ENCODE measurements around the gene ARHGAP4.

- TF ChIP-seq POLR2AphosphoS5 (IDR thresholded peaks at IDR 0.05) = no peak
- TF ChIP-seq CTCF (IDR thresholded peaks at IDR 0.05) = no peak
These were observed 33.6 kb upstream of the ARHGAP4 start for GRCh38 chrX:153959649-153960048.

Data from upper lobe of left lung (tissue), 4 donors.